KG1 (cell line): ENCODE measurements around the gene BNIP1.
"Not testable (repeated sequence)": the region's sequence is repeated elsewhere in the genome, so short reads cannot be mapped to it uniquely, and the experiment has no call there.

Experiments
- DNase-seq: peaks from one replicate; lab custom pipeline; 2025; lab: John Stamatoyannopoulos, UW

BNIP1 gene

DNA sequence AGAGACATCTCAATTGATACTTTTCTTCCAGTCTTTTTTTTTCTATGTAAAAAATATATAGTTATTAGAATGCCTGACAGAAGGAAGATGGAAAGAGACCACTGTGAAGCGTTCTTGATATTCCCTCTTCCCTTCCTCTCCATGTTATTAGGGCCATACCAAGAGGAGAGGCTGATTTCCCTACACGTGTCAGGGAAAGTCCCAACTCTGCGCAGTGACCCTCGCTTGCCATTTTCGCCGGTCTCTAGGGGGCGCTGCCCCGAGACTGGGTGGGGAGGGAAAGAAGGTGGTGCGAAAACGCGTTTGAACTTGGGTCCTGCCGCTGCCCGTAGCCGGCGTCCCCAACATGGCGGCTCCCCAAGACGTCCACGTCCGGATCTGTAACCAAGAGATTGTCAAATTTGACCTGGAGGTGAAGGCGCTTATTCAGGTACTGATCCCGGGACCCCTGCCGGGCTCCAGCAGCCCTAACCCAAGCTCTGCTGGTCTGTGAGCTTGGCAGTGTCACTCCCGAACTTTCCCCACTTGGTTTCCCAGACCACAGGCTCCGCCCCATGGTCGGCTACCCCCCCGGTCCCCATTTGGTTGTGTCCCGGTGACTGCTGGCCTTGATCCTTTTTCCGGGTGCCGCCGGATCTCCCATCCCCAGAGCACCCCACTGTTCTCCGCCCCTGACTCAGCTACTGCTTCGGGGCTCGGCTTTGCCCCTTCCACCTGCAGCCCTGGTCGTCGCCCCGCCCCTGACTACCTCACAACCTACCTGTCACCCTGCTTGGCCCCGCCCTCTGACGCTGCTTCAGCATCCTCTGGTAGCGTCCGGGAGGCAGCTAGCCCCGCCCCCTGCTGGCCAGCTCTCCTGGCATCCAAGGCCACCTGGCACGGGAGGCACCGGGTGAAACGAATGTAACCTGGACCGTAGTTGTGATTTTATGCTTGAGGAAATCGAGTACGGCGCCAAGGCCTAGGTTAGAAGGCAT, at the start of gene BNIP1:
TSS of gene BNIP1 (plus strand) at position 332 of the 977 bp plus-strand sequence. CDS start at position 347, 15 bp downstream.
- DNase-seq = peak; percentile 98

DNA sequence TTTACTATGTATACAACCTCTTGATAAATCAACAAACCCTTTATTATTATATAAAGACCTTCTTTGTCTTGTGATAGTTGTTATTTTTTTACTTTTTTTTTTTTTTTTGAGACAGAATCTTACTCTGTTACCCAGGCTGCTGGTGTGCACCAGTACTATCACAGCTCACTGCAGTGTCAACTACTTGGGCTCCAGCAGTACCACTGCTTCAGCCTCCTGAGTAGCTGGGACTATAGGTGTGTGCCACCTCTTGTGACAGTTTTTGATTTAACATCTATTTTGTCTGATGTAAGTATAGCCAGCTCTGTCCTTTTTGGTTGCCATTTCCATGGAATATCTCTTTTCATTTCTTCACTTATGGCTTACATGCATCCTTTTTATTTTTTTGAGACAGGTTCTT, 45.5 kb upstream of the BNIP1 start:
- no peak for DNase-seq

GRCh38 chr5:173099461-173099860, 44.9 kb upstream of the BNIP1 start:
- DNase-seq = no peak

GRCh38 chr5:173101245-173101644, 43.1 kb upstream of the BNIP1 start:
- no peak for DNase-seq

- no peak for DNase-seq
These were observed 40.9 kb upstream of the BNIP1 start for GRCh38 chr5:173103411-173103810.

DNA sequence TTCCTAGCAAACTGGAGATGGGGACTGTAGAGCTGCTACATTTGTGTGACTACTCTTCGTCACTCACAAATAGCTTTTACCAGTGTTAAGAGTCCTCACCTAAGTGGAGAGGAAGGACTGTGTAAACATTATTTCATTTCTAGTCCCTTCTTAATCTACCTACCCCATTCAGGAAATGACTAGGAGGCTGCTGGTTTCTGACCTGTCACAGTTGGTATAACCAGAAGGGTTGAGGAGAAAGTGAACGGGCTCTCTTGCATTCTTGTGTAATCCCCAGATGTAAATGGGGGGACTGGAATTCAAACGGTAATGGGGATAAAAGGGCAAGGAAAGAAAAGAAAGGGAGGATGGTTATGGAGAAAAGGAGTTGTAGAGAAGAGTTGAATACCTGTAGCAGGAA, 35.4 kb upstream of the BNIP1 start:
- DNase-seq = no peak

- DNase-seq = no peak
These were observed 29.8 kb upstream of the BNIP1 start for GRCh38 chr5:173114536-173114935.

- no peak for DNase-seq
These were observed 24.6 kb upstream of the BNIP1 start for GRCh38 chr5:173119719-173120118.

DNA sequence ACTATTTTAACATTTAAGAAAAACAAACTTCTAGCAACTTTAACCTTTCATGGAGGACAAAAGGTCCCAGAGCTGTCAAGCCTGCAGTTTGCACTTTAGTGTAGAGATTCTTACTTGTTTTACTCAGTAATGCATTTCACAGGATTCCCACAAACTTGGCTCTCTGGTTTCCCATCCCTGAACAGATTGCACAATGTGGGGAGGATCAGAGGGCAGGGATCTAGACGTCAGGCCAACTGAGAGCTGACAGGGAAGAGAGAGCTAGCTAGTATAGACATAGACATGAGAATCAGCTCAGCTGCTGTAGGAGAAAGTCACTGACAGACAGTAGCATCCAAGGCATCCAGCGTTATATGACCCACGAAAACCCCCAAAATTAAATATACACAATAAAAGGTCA, 20.9 kb upstream of the BNIP1 start:
- DNase-seq = no peak

DNA sequence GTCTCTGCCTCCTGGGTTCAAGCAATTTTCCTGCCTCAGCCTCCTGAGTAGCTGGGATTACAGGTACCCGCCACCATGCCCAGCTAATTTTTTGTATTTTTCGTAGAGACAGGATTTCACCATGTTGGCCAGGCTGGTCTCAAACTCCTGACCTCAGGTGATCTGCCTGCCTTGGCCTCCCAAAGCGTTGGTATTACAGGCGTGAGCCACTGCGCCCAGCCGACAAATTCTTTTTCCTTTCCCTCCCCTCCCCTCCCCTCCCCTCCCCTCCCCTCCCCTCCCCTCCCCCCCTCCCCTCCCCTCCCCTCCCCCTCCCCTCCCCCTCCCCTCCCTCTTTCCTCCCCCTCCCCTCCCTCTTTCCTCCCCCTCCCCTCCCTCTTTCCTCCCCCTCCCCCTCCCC, 12.2 kb upstream of the BNIP1 start:
- DNase-seq = not testable (repeated sequence)

GRCh38 chr5:173138707-173139106, 5.6 kb upstream of the BNIP1 start:
- no peak for DNase-seq

DNA sequence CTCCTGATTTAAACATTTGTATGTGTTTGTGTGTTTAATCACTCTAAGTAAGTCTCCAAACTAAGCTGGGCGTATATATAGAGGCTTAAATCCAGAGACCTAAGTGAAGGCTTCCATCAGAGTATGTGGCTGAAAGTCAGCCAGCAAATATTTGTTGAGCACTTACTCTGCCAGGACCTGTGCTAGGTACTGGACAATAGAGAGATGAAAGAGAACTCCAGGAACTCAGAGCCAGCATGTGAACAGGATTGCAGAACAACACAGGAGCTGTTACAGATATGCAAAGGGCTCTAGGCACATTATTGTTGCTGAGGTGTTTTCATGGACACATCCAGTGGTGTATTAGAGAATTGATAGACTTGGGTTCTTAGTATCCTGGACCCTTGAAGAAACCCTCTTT, 4.7 kb upstream of the BNIP1 start:
- no peak for DNase-seq

- DNase-seq = no peak
These were observed 3.6 kb upstream of the BNIP1 start for GRCh38 chr5:173140769-173141168.

DNA sequence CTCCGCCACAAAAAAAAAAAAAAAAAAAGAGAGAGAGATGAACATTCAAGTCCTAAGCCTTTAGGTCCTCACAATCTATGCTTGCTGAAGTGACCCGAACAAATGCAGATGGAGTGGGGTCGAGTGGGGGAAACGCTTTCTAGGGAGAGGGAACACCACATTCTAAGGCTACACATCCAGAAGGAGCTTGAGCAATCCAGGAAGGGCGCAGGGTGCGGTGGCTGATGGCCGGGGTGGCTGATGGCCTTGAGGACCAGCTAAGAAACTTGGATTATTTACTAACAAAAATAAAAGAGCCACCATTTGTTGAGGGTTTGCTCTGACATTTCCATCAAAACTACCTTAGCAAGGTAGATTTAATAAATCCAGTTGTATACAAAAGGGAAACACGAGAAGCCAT, 764 bp upstream of the BNIP1 start:
- DNase-seq = no peak

DNA sequence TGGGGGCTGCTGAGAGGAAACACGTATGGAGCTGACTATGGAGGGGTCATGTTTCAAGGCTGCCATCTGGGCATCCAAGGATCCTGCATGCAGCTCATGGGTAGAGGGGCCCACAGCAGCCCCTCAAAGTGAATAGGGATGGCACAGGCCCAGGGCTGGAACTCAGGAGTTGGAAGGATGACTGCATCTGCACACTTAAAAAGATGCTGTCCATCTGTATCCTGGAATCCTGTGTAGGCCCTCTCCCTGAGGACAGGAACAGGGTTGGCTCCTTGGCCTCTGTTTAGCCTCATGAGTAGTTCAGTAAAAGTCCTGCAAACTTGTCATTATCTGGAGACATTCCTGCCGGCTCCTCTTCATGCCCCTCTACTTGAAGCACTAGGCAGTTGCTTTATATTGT, 4.0 kb downstream of the BNIP1 start:
- DNase-seq = no peak

DNA sequence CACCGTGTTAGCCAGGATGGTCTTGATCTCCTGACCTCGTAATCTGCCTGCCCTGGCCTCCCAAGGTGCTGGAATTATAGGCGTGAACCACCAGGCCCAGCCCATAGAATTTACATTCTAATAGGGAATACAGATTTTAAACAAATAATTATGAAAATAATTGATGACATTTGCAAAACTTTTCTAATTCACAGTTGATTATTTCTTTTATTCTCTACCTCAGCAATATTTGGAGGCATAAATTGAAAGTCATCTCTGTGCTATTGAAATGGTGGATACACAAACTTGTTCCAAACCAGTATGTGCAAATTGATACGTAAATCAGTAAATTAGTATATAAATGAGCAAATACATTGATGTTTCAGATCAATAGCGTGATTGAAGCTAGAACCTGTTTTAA, 8.2 kb downstream of the BNIP1 start:
- no peak for DNase-seq

DNA sequence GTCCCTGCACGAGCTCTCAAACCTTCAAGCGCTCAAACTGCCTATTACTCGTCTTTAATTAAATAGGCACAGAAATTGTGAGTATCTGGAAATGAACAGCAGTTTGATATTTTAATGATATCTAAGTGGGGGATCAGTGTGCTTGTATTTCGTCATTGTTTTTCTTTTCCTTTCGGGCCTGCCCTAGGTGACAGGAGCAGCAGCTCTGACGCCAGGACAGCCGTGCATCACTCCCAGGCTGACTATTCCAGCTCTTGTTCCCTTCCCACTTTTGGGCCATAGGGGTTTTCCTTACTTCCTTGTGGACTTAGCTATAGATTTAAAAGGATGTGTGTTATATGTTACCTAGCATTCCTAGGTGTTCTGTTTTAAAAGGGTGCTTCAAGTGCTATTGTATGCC, 9.5 kb downstream of the BNIP1 start:
- no peak for DNase-seq

DNA sequence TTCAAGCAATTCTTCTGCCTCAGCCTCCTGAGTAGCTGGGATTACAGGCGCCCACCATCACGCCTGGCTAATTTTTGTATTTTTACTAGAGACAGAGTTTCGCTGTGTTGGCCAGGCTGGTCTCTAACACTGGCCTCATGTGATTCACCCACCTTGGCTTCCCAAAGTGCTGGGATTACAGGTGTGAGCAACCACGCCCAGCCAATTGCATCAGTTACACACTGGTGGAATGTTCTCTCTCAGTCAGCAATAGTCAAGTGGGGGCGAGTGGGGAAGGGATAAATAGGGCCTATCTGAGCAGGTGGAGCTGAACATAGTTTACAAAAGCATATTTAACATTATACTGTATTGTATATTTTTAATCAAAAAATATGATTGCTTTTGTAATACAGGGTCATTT, 10.3 kb downstream of the BNIP1 start:
- DNase-seq = not testable (repeated sequence)

GRCh38 chr5:173155912-173156311, 11.6 kb downstream of the BNIP1 start:
- DNase-seq = no peak

DNA sequence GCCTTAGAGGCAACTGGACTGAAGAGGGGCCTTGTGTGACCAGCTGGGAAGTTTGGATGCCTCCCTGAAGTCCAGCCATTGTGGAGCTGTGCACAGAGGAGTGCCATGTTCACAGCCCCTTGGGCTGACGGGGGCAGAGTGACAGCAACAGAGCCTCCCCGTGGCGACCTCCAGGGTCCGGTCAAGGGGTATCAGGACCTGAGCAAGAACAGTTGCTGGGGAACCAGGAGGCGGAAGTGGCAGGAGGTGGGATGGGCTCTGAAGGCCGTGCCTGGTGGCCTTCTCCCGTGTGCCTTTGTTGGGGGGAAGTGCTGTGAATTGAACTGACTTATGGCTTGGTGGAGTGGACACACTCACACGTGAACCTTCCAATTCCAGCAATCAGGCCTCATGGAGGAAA, 14.0 kb downstream of the BNIP1 start:
- DNase-seq = no peak

DNA sequence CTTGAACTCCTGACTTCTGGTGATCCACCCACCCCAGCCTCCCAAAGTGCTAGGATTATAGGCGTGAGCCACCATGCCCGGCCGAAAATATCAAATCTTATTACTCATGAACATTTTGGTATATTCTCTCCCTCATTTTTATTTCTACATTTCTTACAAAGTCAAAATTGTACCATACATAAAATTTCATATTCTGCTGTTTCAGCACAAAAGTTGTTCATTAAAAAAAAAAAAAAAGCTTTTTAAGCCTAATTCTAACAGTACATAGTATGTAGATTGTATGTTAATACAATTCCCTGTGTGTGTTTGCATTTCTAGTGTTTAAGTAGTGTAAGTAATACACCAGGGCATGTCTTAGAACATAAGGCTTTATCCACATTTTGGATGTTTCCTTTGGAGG, 14.9 kb downstream of the BNIP1 start:
- DNase-seq = no peak

- no peak for DNase-seq
These were observed 16.8 kb downstream of the BNIP1 start for GRCh38 chr5:173161148-173161547.

DNA sequence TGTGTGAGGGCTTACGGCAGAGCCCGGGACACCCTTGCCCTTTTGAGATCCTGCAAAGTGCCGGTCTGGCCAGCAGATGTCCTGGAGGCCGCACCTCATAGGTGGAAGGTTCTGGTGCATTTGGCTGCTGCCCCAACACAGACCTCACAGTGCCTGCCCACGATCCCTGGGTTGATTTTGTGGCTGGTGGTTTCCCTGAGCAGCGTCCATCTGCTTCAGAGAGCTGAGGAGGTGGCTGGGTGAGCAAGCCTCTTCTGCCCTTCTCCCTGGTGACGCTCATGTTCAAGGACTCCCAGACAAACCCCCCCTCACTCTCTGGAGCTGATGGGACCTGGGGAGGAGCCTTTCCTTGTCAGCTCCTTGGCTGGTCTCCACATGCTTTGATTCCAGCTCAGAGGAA, 18.9 kb downstream of the BNIP1 start:
- DNase-seq = no peak
